Adrenal gland (tissue), 12 donors: ENCODE data around the gene CEP85. TPM values are rescaled to one million over a fixed set of nuclear protein-coding genes. Genes with fewer than 3 reads are reported as not detected.

Experiments used
- DNase-seq, 7 donors: peaks; one replicate each; pipeline ENCODE4 v3.0.0-alpha.2; 2019 to 2020
- H3K27ac ChIP-seq, 5 donors: fragments of 200-600 bp; sonication (generic) in 4 of 5; 1 replicate in 3 of 5; 2 replicates in 2 of 5; pipeline versions ENCODE4 v1.5.1 to v1.8.0; 2016 to 2020; ENCODE audit warnings: mild to moderate bottlenecking in 1 of 5
- H3K27me3 ChIP-seq: fragments of 200-600 bp; 2 replicates; pipeline ENCODE4 v1.8.0; 2021
- H3K36me3 ChIP-seq, 2 donors: fragments of 200-600 bp; replicated peaks in 1 of 2; 1 replicate in 1 of 2; 2 replicates in 1 of 2; pipeline versions ENCODE4 v1.5.1 to v1.8.0; 2018 to 2022
- H3K4me1 ChIP-seq, 2 donors: fragments of 200-600 bp; replicated peaks in 1 of 2; 1 replicate in 1 of 2; 2 replicates in 1 of 2; pipeline versions ENCODE4 v1.5.1 to v1.8.0; 2018 to 2021
- H3K4me3 ChIP-seq, 4 donors: fragments of 200-600 bp; sonication (generic) in 3 of 4; one replicate each; pipeline ENCODE4 v1.5.1; 2016 to 2018
- H3K9me3 ChIP-seq, 3 donors: fragments of 200-600 bp; sonication (generic) in 1 of 3; replicated peaks in 1 of 3; 1 replicate in 2 of 3; 2 replicates in 1 of 3; pipeline versions ENCODE4 v1.5.1 to v1.8.0; 2016 to 2021
- CTCF ChIP-seq, 6 experiments: fragments of 450-650 bp in 4 of 6; fragments of 200-600 bp in 2 of 6; sonication (generic) in 1 of 6; IDR thresholded peaks; 1 replicate in 5 of 6; 2 replicates in 1 of 6; pipeline versions ENCODE4 v1.5.1 to v1.8.0; 2016 to 2021; ENCODE audit warnings: antibody characterized with exemption in 6 of 6, mild to moderate bottlenecking in 2 of 6, moderate library complexity in 1 of 6
- POLR2A ChIP-seq, 2 donors: fragments of 450-650 bp; IDR thresholded peaks; one replicate each; pipeline ENCODE4 v1.6.1; 2017; ENCODE audit warnings: antibody characterized with exemption in 2 of 2, mild to moderate bottlenecking in 2 of 2, moderate library complexity in 1 of 2
- WGBS, 4 donors: extraction: QIAGEN DNeasy Blood & Tissue Kit in 2 of 4; methylation state at CpG; one replicate each; pipeline versions ENCODE4 v1.1.5 to v1.1.7; 2013 to 2017; 5-methylcytosine and 5-hydroxymethylcytosine counted together
- intact Hi-C, 2 donors: fragments of 100-400 bp; cut with DNase I; formaldehyde crosslinking; loops; one replicate each; pipeline versions ENCODE4 v1.14.1 to v1.15.0; 2022 to 2023
- polyA plus RNA-seq, 3 donors: library from polyadenylated mRNA; stranded (reverse); fragments of 200-250 nt in 2 of 3; fragments of 350-450 nt in 1 of 3; fragmentation: Illumina TruSeq in 1 of 3; extraction: RNeasy Lipid Tissue Mini Kit (QIAGEN cat#74804) in 1 of 3; gene quantifications; one replicate each; pipeline ENCODE4 v1.2.3, GENCODE V29; 2013 to 2014
- total RNA-seq, 9 donors: library from RNA; depleted of rRNA in 4 of 9; stranded (reverse); fragments of >200 nt in 4 of 9; fragments of 120-200 nt in 1 of 9; fragmentation: NEBNext Ultra II Directional in 1 of 9; extraction: Animal tissue kit (Norgen Biotek cat#: 25700) in 1 of 9; gene quantifications; one replicate each; pipeline versions ENCODE4 v1.1.0 to v1.2.4, GENCODE V29; 2013 to 2023
- donor health status: healthy with polysubstance abuse.
- donor health status: Bipolar disorder and iron deficiency.
- donor health status: DM: yes; HTN: yes; CAD: no.
- donor health status: DM: no; HTN: no; CAD: no.
- donor health status: DM: no; HTN: no; CAD: no.
- donor health status: DM: yes; HTN: yes; CAD: no.

Gene CEP85
- total and polyA plus RNA-seq, 12 donors, result 2.5 to 16.4 (median 5.8) TPM

GRCh38 chr1:26318338-26319064 lies 84.5 kb downstream of the CEP85 start:
- TF ChIP-seq CTCF (IDR thresholded peaks at IDR 0.05), result no peak
- no peak for TF ChIP-seq POLR2A (IDR thresholded peaks at IDR 0.05)
- Histone ChIP-seq H3K9me3 (no peaks in the 10 kb centered on the region), H3K27me3 (no peaks in the 10 kb centered on the region), H3K4me1 (no peaks in the 10 kb centered on the region), H3K36me3 (no peaks in the 10 kb centered on the region), H3K4me3 (no peak overlapping the region), H3K27ac (peak overlapping the region in 1 of 5 donors; percentile 6)
- intact Hi-C loops, result no loop called here
- WGBS, 4 donors, result 68 to 78% (median 71%) methylated on average over 8 to 9 of the region's 9 CpGs
- DNase-seq, result peak in 4 of 7 donors; percentile 34 to 43 (median 40)

- 46 to 61% (median 58%) methylated on average over 2 of the region's 2 CpGs; no CpG with 5 or more reads in 1 of the 4 donors for WGBS, 4 donors
- H3K27me3 ChIP-seq, result no peaks in the 10 kb centered on the region
- H3K4me3 ChIP-seq, result no peak overlapping the region
- no peaks in the 10 kb centered on the region for H3K36me3 ChIP-seq
- no peaks in the 10 kb centered on the region for H3K4me1 ChIP-seq
- intact Hi-C loops, result loop anchor here (2.0 to 5.0 kb wide), 3 partner anchors 39 to 154 kb away; partner anchors contain the start of genes C1orf232 (in 1 of the 2), SH3BGRL3 (in 1 of the 2) and ZNF593 (in 1 of the 2)
- H3K9me3 ChIP-seq, result no peaks in the 10 kb centered on the region
- H3K27ac ChIP-seq, result no peak overlapping the region
- TF ChIP-seq POLR2A (IDR thresholded peaks at IDR 0.05), result no peak
- TF ChIP-seq CTCF (IDR thresholded peaks at IDR 0.05), result no peak
- no peak for DNase-seq
Observed at GRCh38 chr1:26320896-26321295, 86.9 kb downstream of the CEP85 start.

GRCh38 chr1:26321315-26322041 lies 87.5 kb downstream of the CEP85 start:
- no peaks in the 10 kb centered on the region for H3K27me3 ChIP-seq
- H3K36me3 ChIP-seq, result no peaks in the 10 kb centered on the region
- H3K9me3 ChIP-seq, result no peaks in the 10 kb centered on the region
- no peak overlapping the region for H3K27ac ChIP-seq
- TF ChIP-seq CTCF (IDR thresholded peaks at IDR 0.05) (peak; percentile 74 to 96 (median 90)), POLR2A (IDR thresholded peaks at IDR 0.05) (no peak)
- H3K4me1 ChIP-seq, result no peaks in the 10 kb centered on the region
- H3K4me3 ChIP-seq, result no peak overlapping the region
- peak; percentile 88 to 95 (median 92) for DNase-seq
- 10 to 14% (median 13%) methylated on average over 10 to 16 of the region's 16 CpGs for WGBS, 4 donors
- intact Hi-C loops, result loop anchor here (2.0 to 5.0 kb wide), 3 partner anchors 39 to 154 kb away; partner anchors contain the start of genes C1orf232 (in 1 of the 2), SH3BGRL3 (in 1 of the 2) and ZNF593 (in 1 of the 2)

- 41 to 98% (median 60%) methylated on average over 6 to 10 of the region's 10 CpGs for WGBS, 4 donors
- DNase-seq, result no peak
- intact Hi-C loops, result loop anchor here (5.0 kb wide), 2 partner anchors 40 to 155 kb away; partner anchors contain the start of genes C1orf232 (in 1 of the 2), SH3BGRL3 (in 1 of the 2) and ZNF593 (in 1 of the 2)
- no peaks in the 10 kb centered on the region for H3K27me3 ChIP-seq
- no peaks in the 10 kb centered on the region for H3K4me1 ChIP-seq
- H3K9me3 ChIP-seq, result no peaks in the 10 kb centered on the region
- no peak overlapping the region for H3K4me3 ChIP-seq
- no peaks in the 10 kb centered on the region for H3K36me3 ChIP-seq
- TF ChIP-seq CTCF (IDR thresholded peaks at IDR 0.05), result no peak
- TF ChIP-seq POLR2A (IDR thresholded peaks at IDR 0.05), result no peak
- H3K27ac ChIP-seq, result no peak overlapping the region
Observed at GRCh38 chr1:26322042-26322331, 88.0 kb downstream of the CEP85 start.
